H1 (cell line): ENCODE measurements around the gene CXCL3. TPM values are rescaled to one million over a fixed set of nuclear protein-coding genes. Genes with fewer than 3 reads are reported as not detected.

Source experiments
- CTCF ChIA-PET: fragments of 300-600 bp; sonication (Branson Sonifier 250); formaldehyde crosslinking; loops from one replicate; lab custom pipeline; 2021; ENCODE audit not compliant: partially characterized antibody; lab: Charles Lee
- POLR2A ChIA-PET: fragments of 300-600 bp; sonication (Branson Sonifier 250); formaldehyde crosslinking; loops from one replicate; lab custom pipeline; 2021; ENCODE audit warnings: inconsistent platforms; ENCODE audit not compliant: partially characterized antibody; lab: Charles Lee
- DNase-seq, 2 experiments: peaks; one replicate each; pipeline versions ENCODE4 v3.0.0 to v3.0.0-alpha.2; 2010 to 2022; ENCODE audit warnings: low spot score in 2 of 2, low read depth in 1 of 2, mixed read lengths in 1 of 2
- FAIRE-seq: peaks from 2 replicates; lab custom pipeline; 2011; peaks lifted over from hg19 to GRCh38; lab: Jason Lieb, UNC
- H2AFZ ChIP-seq: 2 replicates; pipeline ENCODE4 v1.8.1; 2012; ENCODE audit warnings: low read length, inconsistent platforms
- H2AK5ac ChIP-seq: 2 replicates; pipeline ENCODE4 v1.6.1; 2013; ENCODE audit warnings: low read depth, low read length
- H2BK120ac ChIP-seq: replicated peaks from 2 replicates; pipeline ENCODE3; 2013; ENCODE audit warnings: low read depth, low read length, inconsistent platforms
- H2BK12ac ChIP-seq: 2 replicates; pipeline ENCODE4 v1.6.1; 2013; ENCODE audit warnings: low read depth, low read length
- H2BK15ac ChIP-seq: 2 replicates; pipeline ENCODE4 v1.6.1; 2013; ENCODE audit warnings: low read length
- H2BK20ac ChIP-seq: 2 replicates; pipeline ENCODE4 v1.6.1; 2013; ENCODE audit warnings: low read length
- H2BK5ac ChIP-seq: 2 replicates; pipeline ENCODE4 v1.6.1; 2013; ENCODE audit warnings: low read depth, low read length
- H3K14ac ChIP-seq: 2 replicates; pipeline ENCODE4 v1.6.1; 2013; ENCODE audit warnings: inconsistent platforms; ENCODE audit not compliant: insufficient read length
- H3K18ac ChIP-seq: 2 replicates; pipeline ENCODE4 v1.6.1; 2013; ENCODE audit warnings: low read length; ENCODE audit errors: extremely low read depth
- H3K23ac ChIP-seq: 2 replicates; pipeline ENCODE4 v1.6.1; 2013; ENCODE audit warnings: inconsistent platforms; ENCODE audit not compliant: insufficient read length
- H3K23me2 ChIP-seq: 2 replicates; pipeline ENCODE4 v1.6.1; 2013; ENCODE audit warnings: low read depth, low read length
- H3K27ac ChIP-seq: 2 replicates; pipeline ENCODE4 v1.6.1; 2011; ENCODE audit warnings: low read depth, low read length, inconsistent platforms
- H3K27me3 ChIP-seq, 4 experiments: replicated peaks in 1 of 4; 1 replicate in 1 of 4; 2 replicates in 3 of 4; pipeline versions ENCODE4 v1.6.1 to v1.8.1; 2011 to 2013; ENCODE audit warnings: low read length in 3 of 4, mild to moderate bottlenecking in 3 of 4, inconsistent platforms in 2 of 4, mixed read lengths in 2 of 4, moderate library complexity in 1 of 4; ENCODE audit not compliant: control insufficient read depth in 3 of 4, insufficient read depth in 3 of 4; ENCODE audit errors: extremely low read depth in 1 of 4
- H3K36me3 ChIP-seq, 4 experiments: 2 replicates each; pipeline versions ENCODE4 v1.6.1 to v1.8.1; 2011 to 2013; ENCODE audit warnings: mild to moderate bottlenecking in 4 of 4, low read length in 3 of 4, moderate library complexity in 2 of 4, control low read depth in 1 of 4, inconsistent platforms in 1 of 4; ENCODE audit not compliant: insufficient read depth in 4 of 4, control insufficient read depth in 2 of 4
- H3K4ac ChIP-seq: replicated peaks from 2 replicates; pipeline ENCODE3; 2013; ENCODE audit warnings: low read length, low read depth, mixed read lengths, inconsistent platforms; ENCODE audit not compliant: insufficient read length
- H3K4me1 ChIP-seq, 4 experiments: replicated peaks in 1 of 4; 1 replicate in 1 of 4; 2 replicates in 3 of 4; pipeline versions ENCODE4 v1.6.1 to v1.8.1; 2011 to 2013; ENCODE audit warnings: low read length in 3 of 4, inconsistent platforms in 2 of 4, mixed read lengths in 1 of 4; ENCODE audit not compliant: insufficient read depth in 4 of 4, control insufficient read depth in 3 of 4
- H3K4me2 ChIP-seq, 2 experiments: 2 replicates each; pipeline versions ENCODE4 v1.6.1 to v1.8.1; 2011 to 2013; ENCODE audit warnings: low read depth in 2 of 2, low read length in 2 of 2, control low read depth in 1 of 2, inconsistent platforms in 1 of 2, mild to moderate bottlenecking in 1 of 2; ENCODE audit not compliant: insufficient read depth in 1 of 2
- H3K4me3 ChIP-seq, 4 experiments: fragments of 200-600, 300-600 bp in 1 of 4; sonication (generic), shearing (Covaris generic), sonication (Bioruptor Twin) in 1 of 4; 2 replicates each; pipeline versions ENCODE4 v1.5.1 to v1.8.1; 2011 to 2016; ENCODE audit warnings: low read length in 4 of 4, low read depth in 3 of 4, control low read depth in 2 of 4, inconsistent platforms in 2 of 4, mild to moderate bottlenecking in 2 of 4, mixed read lengths in 1 of 4, moderate library complexity in 1 of 4; ENCODE audit not compliant: insufficient read depth in 2 of 4; ENCODE audit errors: extremely low read depth in 1 of 4
- H3K56ac ChIP-seq: replicated peaks from 2 replicates; pipeline ENCODE3; 2013; ENCODE audit warnings: low read depth, mild to moderate bottlenecking, mixed read lengths, low read length, inconsistent platforms; ENCODE audit not compliant: insufficient read length
- H3K79me1 ChIP-seq: 2 replicates; pipeline ENCODE4 v1.6.1; 2013; ENCODE audit warnings: low read depth, low read length, control low read depth
- H3K79me2 ChIP-seq, 2 experiments: 2 replicates each; pipeline versions ENCODE4 v1.6.1 to v1.8.1; 2012 to 2013; ENCODE audit warnings: low read length in 2 of 2, mild to moderate bottlenecking in 2 of 2, inconsistent platforms in 1 of 2; ENCODE audit not compliant: insufficient read depth in 2 of 2, control insufficient read depth in 1 of 2
- H3K9ac ChIP-seq, 4 experiments: replicated peaks in 1 of 4; 1 replicate in 1 of 4; 2 replicates in 3 of 4; pipeline versions ENCODE4 v1.6.1 to v1.8.1; 2011 to 2013; ENCODE audit warnings: low read depth in 3 of 4, low read length in 3 of 4, control low read depth in 2 of 4, mild to moderate bottlenecking in 2 of 4, moderate library complexity in 2 of 4, inconsistent platforms in 1 of 4; ENCODE audit errors: extremely low read depth in 1 of 4
- H3K9me3 ChIP-seq, 2 experiments: 2 replicates each; pipeline versions ENCODE4 v1.6.1 to v1.8.1; 2012 to 2013; ENCODE audit warnings: mild to moderate bottlenecking in 2 of 2, moderate library complexity in 2 of 2, control low read depth in 1 of 2, inconsistent platforms in 1 of 2, low read depth in 1 of 2, low read length in 1 of 2, mixed read lengths in 1 of 2; ENCODE audit not compliant: insufficient read depth in 2 of 2
- H4K20me1 ChIP-seq, 2 experiments: replicated peaks in 1 of 2; 2 replicates each; pipeline versions ENCODE3 to v1.8.1; 2011 to 2013; ENCODE audit warnings: inconsistent platforms in 2 of 2, low read length in 2 of 2, mild to moderate bottlenecking in 1 of 2; ENCODE audit not compliant: insufficient read depth in 2 of 2, control insufficient read depth in 1 of 2
- H4K5ac ChIP-seq: 2 replicates; pipeline ENCODE4 v1.6.1; 2013; ENCODE audit warnings: low read length, low read depth, mixed read lengths, inconsistent platforms; ENCODE audit not compliant: insufficient read length
- H4K8ac ChIP-seq: 2 replicates; pipeline ENCODE4 v1.8.0; 2013; ENCODE audit warnings: mild to moderate bottlenecking, moderate library complexity, low read length, inconsistent platforms; ENCODE audit not compliant: insufficient read depth; ENCODE audit errors: extremely low read depth
- H4K91ac ChIP-seq: replicated peaks from 2 replicates; pipeline ENCODE3; 2013; ENCODE audit warnings: low read length, mixed read lengths, inconsistent platforms; ENCODE audit not compliant: insufficient read length
- CHD1 ChIP-seq: IDR thresholded peaks from 2 replicates; pipeline ENCODE4 v1.6.1; 2012; ENCODE audit warnings: low read depth, low read length, improper control_type of control experiment
- CREB1 ChIP-seq: IDR thresholded peaks from 2 replicates; pipeline ENCODE4 v1.6.1; 2012; ENCODE audit warnings: inconsistent platforms
- GABPA ChIP-seq: IDR thresholded peaks from 2 replicates; pipeline ENCODE4 v1.6.1; 2011; ENCODE audit warnings: mild to moderate bottlenecking, low read length, moderate library complexity, borderline replicate concordance; ENCODE audit not compliant: insufficient read depth
- KDM5A ChIP-seq: fragments of 200-600 bp; IDR thresholded peaks from 2 replicates; pipeline ENCODE4 v1.7.1; 2012; ENCODE audit warnings: mild to moderate bottlenecking, low read length, inconsistent platforms, mixed read lengths
- NRF1 ChIP-seq: IDR thresholded peaks from 2 replicates; pipeline ENCODE4 v1.6.1; 2011; ENCODE audit warnings: mild to moderate bottlenecking, low read depth, low read length, improper control_type of control experiment
- POLR2A ChIP-seq, 2 experiments: IDR thresholded peaks; 1 replicate in 1 of 2; 2 replicates in 1 of 2; pipeline ENCODE4 v1.6.1; 2011; ENCODE audit warnings: low read depth in 2 of 2, low read length in 2 of 2, mild to moderate bottlenecking in 2 of 2; ENCODE audit errors: control extremely low read depth in 1 of 2
- RXRA ChIP-seq: IDR thresholded peaks from 2 replicates; pipeline ENCODE4 v1.6.1; 2011; ENCODE audit warnings: low read depth, mild to moderate bottlenecking, low read length, moderate library complexity; ENCODE audit not compliant: insufficient read depth
- SIN3A ChIP-seq, 2 experiments: IDR thresholded peaks in 1 of 2; conservative IDR thresholded peaks in 1 of 2; 2 replicates each; pipeline ENCODE4 v1.6.1; 2011 to 2012; ENCODE audit warnings: low read length in 2 of 2, improper control_type of control experiment in 1 of 2, low read depth in 1 of 2, mild to moderate bottlenecking in 1 of 2
- TEAD4 ChIP-seq: IDR thresholded peaks from 2 replicates; pipeline ENCODE4 v1.6.1; 2012; ENCODE audit warnings: low read depth, low read length, inconsistent platforms, mixed read lengths
- polyA plus RNA-seq, 7 experiments: library from polyadenylated mRNA; depleted of rRNA in 3 of 7; stranded (reverse) in 5 of 7; unstranded in 2 of 7; fragments of >200 nt in 5 of 7; fragments of 200-250 nt in 2 of 7; gene quantifications; 1 replicate in 5 of 7; 2 replicates in 1 of 7; 4 replicates in 1 of 7; pipeline versions ENCODE4 v1.2.1 to v1.2.3, GENCODE V29; 2011 to 2013; ENCODE audit warnings: missing spikeins in 2 of 7, mixed read lengths in 2 of 7
- total RNA-seq: library from RNA; stranded (reverse); fragmentation: NEBNext Ultra II Directional; extraction: Animal tissue kit (Norgen Biotek cat#: 25700); gene quantifications from 2 replicates; pipeline ENCODE4 v1.2.1, GENCODE V29; 2021

Gene CXCL3
- total and polyA plus RNA-seq, 2 of the 8 experiments (the other 6 are each of a cell fraction or from before 2014, with no cell fraction given): 3.1 to 5.2 TPM

DNA sequence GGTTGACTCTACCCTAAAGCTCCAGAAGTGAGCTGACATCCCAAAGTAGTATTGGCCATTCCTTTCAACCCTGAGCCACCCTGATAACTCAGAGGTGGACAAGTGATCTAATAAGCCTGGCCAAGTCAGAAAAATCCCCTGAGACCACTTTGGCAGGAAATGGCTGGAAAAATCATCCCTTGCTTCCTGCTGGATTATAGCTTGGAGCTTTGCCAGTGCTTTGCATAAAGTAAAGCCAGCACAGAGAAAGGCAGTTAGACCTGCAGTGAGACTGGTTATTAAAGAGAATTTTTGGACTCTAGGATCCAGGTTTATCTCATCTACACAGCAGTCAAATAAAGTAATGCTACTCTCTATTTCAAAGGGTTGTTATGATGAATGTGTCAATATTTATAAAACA lies 6.4 kb downstream of the CXCL3 start:
- Histone ChIP-seq H3K23ac (no peak overlapping the region), H3K23me2 (no peaks in the 10 kb centered on the region), H3K4ac (no peak overlapping the region), H2BK15ac (no peak overlapping the region), H3K14ac (no peak overlapping the region), H2AK5ac (no peak overlapping the region), H4K20me1 (no peaks in the 10 kb centered on the region), H3K79me2 (no peaks in the 10 kb centered on the region), H3K4me3 (no peak overlapping the region), H3K4me2 (no peak overlapping the region), H3K56ac (no peak overlapping the region), H3K4me1 (0 out of 7 replicates have a peak, but pooled peaks cover 0 to 2% (median 0%) of the 10 kb centered on the region in 4 experiments), H2BK12ac (no peak overlapping the region), H3K9ac (no peak overlapping the region), H3K79me1 (no peaks in the 10 kb centered on the region), H3K9me3 (no peaks in the 10 kb centered on the region), H2AFZ (no peak overlapping the region), H2BK5ac (no peak overlapping the region), H3K36me3 (no peaks in the 10 kb centered on the region; a peak in 1 of 8 replicates), H4K8ac (no peak overlapping the region), H4K5ac (no peak overlapping the region), H3K27me3 (no peaks in the 10 kb centered on the region), H2BK20ac (no peak overlapping the region), H3K27ac (no peak overlapping the region), H4K91ac (no peak overlapping the region), H3K18ac (no peak overlapping the region), H2BK120ac (no peak overlapping the region)
- TF ChIP-seq TEAD4 (no peak), SIN3A (conservative IDR thresholded peaks at IDR 0.05 in 1 of 2, IDR thresholded peaks at IDR 0.05 in 1 of 2; ENCODE audit: low read depth in 1 of 2, low read length in 2 of 2) (no peak), RXRA (no peak), CHD1 (no peak), POLR2A (IDR thresholded peaks at IDR 0.05; ENCODE audit: control extremely low read depth in 1 of 2, low read depth in 2 of 2, low read length in 2 of 2) (no peak), KDM5A (no peak), CREB1 (no peak), GABPA (no peak), NRF1 (no peak)
- CTCF ChIA-PET: no interaction called here
- FAIRE-seq: no peak
- DNase-seq: no peak
- POLR2A ChIA-PET: no interaction called here
